Effector memory CD8-positive, alpha-beta T cell (primary cell): ENCODE measurements around the gene TASOR2.

ENCODE experiments used
- ATAC-seq: fragments of 150-1000 bp; cut with Tn5 transposase; replicated peaks from 2 replicates; pipeline ENCODE4 v1.10.0; 2021; ENCODE audit warnings: mild to moderate bottlenecking, moderate library complexity
- DNase-seq, 3 experiments: peaks; one replicate each; pipeline ENCODE4 v3.0.0; 2021
- H3K27ac Mint-ChIP-seq, 2 donors: one replicate each; pipeline ENCODE4 v1.8.0; 2022; ENCODE audit warnings: mild to moderate bottlenecking in 2 of 2, mixed read lengths in 2 of 2, moderate library complexity in 2 of 2
- H3K27me3 Mint-ChIP-seq, 2 donors: one replicate each; pipeline ENCODE4 v1.8.0; 2022; ENCODE audit warnings: mixed read lengths in 2 of 2
- H3K36me3 Mint-ChIP-seq: one replicate; pipeline ENCODE4 v1.8.0; 2022; ENCODE audit warnings: mild to moderate bottlenecking, moderate library complexity, mixed read lengths; ENCODE audit not compliant: insufficient read depth
- H3K4me1 Mint-ChIP-seq, 2 donors: one replicate each; pipeline ENCODE4 v1.8.0; 2022; ENCODE audit warnings: low read depth in 2 of 2, mixed read lengths in 2 of 2
- H3K4me3 Mint-ChIP-seq, 2 donors: one replicate each; pipeline ENCODE4 v1.8.0; 2022; ENCODE audit warnings: mild to moderate bottlenecking in 2 of 2, mixed read lengths in 2 of 2, moderate library complexity in 2 of 2
- H3K9me3 Mint-ChIP-seq, 2 donors: one replicate each; pipeline ENCODE4 v1.8.0; 2022; ENCODE audit warnings: mixed read lengths in 2 of 2

Gene TASOR2

DNA sequence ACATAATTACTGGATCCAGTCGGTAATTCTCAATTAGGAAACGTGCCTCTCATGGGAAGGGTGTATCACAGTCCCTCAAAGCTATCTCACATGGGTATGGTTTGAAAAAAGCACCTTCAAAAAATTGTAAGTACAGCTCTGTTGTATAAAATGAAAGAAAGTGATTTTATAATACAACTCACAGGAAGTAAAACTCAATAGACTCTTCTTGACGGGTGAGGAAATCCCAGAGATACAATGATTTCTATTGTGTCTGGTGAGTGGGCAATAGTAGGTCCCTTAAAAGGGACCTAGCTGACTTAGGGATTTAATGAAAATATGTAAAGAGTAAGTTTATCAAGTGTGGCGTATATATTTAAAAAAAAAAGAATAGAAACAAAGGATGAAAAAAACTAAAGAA, 27.0 kb downstream of the TASOR2 start:
- peak overlapping the region; percentile 72 to 76 for H3K4me3 Mint-ChIP-seq
- ATAC-seq (peak; percentile 57), DNase-seq (no peak)
- H3K4me1 Mint-ChIP-seq = peaks cover 42 to 66% of the 10 kb centered on the region in 2 donors
- peaks cover 3% of the 10 kb centered on the region for H3K36me3 Mint-ChIP-seq
- no peaks in the 10 kb centered on the region for H3K9me3 Mint-ChIP-seq
- H3K27me3 Mint-ChIP-seq = no peaks in the 10 kb centered on the region
- peak overlapping the region; percentile 83 to 90 for H3K27ac Mint-ChIP-seq

DNA sequence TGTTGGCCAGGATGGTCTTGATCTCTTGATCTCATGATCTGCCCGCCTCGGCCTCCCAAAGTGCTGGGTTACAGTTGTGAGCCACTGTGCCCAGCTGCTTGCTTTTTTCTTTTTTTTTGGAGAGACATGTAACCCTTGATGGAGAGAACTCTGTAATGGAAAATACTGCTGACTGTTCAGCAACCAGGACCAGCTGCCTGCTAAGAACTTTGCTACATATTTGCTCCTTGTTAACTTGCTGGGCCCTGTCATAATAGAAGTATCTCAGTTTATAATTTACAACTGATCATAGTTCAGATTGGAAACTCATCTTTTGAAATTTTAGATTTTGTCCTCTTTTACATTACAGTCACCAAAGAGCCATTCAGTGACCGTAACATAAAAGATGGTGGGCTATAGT, 34.9 kb downstream of the TASOR2 start:
- no peaks in the 10 kb centered on the region for H3K9me3 Mint-ChIP-seq
- peak overlapping the region in 1 of 2 donors; percentile 10 for H3K27ac Mint-ChIP-seq
- H3K4me1 Mint-ChIP-seq = peaks cover 10 to 22% of the 10 kb centered on the region in 2 donors
- no peak for DNase-seq
- ATAC-seq = no peak
- peaks cover 25% of the 10 kb centered on the region for H3K36me3 Mint-ChIP-seq
- H3K27me3 Mint-ChIP-seq = no peaks in the 10 kb centered on the region
- no peak overlapping the region for H3K4me3 Mint-ChIP-seq

DNA sequence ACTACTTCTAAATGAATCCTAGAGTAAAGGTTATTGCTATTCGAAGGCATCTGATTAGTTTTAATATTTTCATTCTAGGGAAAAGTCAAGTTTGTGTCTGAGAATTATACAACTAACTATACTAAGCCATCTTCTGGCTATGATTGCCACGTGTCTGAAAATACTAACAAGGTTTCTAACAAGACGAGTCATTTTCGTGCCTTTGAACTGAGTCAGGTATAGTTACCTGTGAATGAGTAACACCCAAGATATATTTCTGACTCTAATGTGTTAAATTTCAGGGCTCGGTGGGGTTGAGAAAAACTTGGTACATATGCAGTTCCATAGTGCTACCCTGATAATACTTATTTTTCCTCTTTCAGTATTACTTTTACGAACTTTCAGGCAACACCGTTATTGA, 35.5 kb downstream of the TASOR2 start:
- H3K27me3 Mint-ChIP-seq = no peaks in the 10 kb centered on the region
- ATAC-seq (no peak), DNase-seq (no peak)
- peaks cover 6 to 16% of the 10 kb centered on the region in 2 donors for H3K4me1 Mint-ChIP-seq
- no peaks in the 10 kb centered on the region for H3K9me3 Mint-ChIP-seq
- H3K4me3 Mint-ChIP-seq = no peak overlapping the region
- H3K27ac Mint-ChIP-seq = no peak overlapping the region
- H3K36me3 Mint-ChIP-seq = peaks cover 25% of the 10 kb centered on the region

DNA sequence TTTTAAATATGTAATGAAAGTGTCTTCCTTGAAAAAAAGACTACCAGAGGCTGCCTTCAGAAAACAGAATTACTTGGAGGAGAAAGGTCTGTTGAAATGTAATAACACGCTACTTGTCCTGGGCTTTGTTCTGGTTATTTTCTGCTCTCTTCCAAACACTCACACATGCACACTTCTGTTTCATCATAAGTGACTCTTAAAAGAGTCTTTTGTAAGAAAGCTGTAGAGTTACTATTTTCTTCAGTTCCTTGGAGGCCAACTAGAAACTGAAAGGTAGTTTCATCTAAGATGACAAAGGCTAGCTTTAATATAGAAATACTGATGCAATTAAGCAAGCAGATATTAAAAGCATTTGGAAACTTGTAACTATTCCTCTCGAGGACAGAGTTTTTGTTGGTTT, 39.1 kb downstream of the TASOR2 start:
- peaks cover 2 to 3% of the 10 kb centered on the region in 2 donors for H3K4me1 Mint-ChIP-seq
- no peak overlapping the region for H3K27ac Mint-ChIP-seq
- H3K27me3 Mint-ChIP-seq = no peaks in the 10 kb centered on the region
- ATAC-seq (no peak), DNase-seq (no peak)
- no peaks in the 10 kb centered on the region for H3K9me3 Mint-ChIP-seq
- peaks cover 48% of the 10 kb centered on the region for H3K36me3 Mint-ChIP-seq
- no peak overlapping the region for H3K4me3 Mint-ChIP-seq

DNA sequence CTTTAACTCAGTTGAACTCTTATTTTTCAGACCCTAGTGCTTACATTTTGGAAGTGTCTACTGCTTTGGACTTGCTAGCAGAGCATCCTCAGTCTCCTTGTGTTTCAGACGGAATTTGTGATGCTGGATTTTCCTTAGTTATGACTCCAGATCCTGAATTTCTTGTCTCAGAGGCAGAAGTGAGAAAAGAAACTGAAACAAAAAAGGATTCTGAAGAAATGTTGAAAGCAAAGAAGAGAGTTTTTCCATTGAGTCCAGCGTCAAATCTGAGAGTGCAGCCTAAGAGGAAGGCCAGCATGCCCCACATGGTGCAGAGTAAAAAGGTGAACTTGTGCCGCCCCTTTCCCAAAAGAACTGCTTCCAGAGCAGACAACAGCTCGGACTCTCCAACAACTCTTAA, 46.1 kb downstream of the TASOR2 start:
- Mint-ChIP-seq H3K27ac (peak overlapping the region in 1 of 2 donors; percentile 44), H3K4me3 (no peak overlapping the region), H3K9me3 (no peaks in the 10 kb centered on the region), H3K36me3 (peaks cover 74% of the 10 kb centered on the region), H3K4me1 (peaks cover 2 to 14% of the 10 kb centered on the region in 2 donors), H3K27me3 (no peaks in the 10 kb centered on the region)
- DNase-seq (no peak), ATAC-seq (no peak)

DNA sequence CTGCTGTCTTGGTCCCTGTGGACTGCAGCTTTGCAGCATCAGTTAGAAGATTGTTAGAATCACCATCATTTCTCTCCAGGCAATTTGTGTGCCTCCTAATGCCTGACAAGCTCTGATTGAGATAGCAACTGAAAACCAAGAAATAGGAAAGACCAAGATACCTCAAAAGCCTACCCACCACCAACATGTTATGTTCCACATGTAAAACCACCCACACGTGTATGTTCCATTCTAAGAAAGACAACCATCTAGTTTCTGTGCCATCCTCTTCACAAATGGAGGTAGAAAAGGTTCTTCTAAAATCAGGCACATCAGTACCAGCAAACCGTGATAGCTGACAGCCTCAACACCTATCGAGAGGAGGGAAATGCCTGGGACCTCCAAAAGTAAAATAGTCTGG, 46.9 kb downstream of the TASOR2 start:
- DNase-seq = no peak
- H3K4me3 Mint-ChIP-seq = no peak overlapping the region
- peaks cover 2 to 16% of the 10 kb centered on the region in 2 donors for H3K4me1 Mint-ChIP-seq
- peaks cover 74% of the 10 kb centered on the region for H3K36me3 Mint-ChIP-seq
- no peak for ATAC-seq
- no peaks in the 10 kb centered on the region for H3K9me3 Mint-ChIP-seq
- no peaks in the 10 kb centered on the region for H3K27me3 Mint-ChIP-seq
- H3K27ac Mint-ChIP-seq = peak overlapping the region in 1 of 2 donors; percentile 64

DNA sequence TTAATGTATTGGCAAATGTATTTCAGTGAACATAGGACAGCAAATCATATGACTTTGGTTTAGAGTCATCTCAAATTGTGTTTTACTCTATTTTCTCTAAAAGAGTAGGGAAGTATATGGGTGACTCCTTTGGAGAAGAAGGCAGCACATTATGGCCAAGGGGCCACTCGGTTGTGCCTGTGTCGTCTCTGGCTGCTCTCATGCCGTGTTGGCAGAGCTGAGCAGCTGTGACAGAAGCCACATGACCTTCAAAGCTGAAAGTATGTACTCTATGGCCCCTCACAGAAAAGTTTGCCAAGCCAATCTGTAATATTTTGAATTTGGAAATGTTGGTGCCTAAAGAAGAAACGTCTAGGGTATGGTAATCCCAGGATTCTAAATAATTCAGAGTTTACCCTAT, 47.5 kb downstream of the TASOR2 start:
- no peak overlapping the region for H3K4me3 Mint-ChIP-seq
- H3K36me3 Mint-ChIP-seq = peaks cover 75% of the 10 kb centered on the region
- peak overlapping the region in 1 of 2 donors; percentile 64 for H3K27ac Mint-ChIP-seq
- H3K9me3 Mint-ChIP-seq = no peaks in the 10 kb centered on the region
- H3K27me3 Mint-ChIP-seq = no peaks in the 10 kb centered on the region
- ATAC-seq (no peak), DNase-seq (no peak)
- H3K4me1 Mint-ChIP-seq = peaks cover 2 to 19% of the 10 kb centered on the region in 2 donors
